Right atrium auricular region (tissue), 2 donors: ENCODE data around the gene CREBBP. TPM values are rescaled to one million over a fixed set of nuclear protein-coding genes. Genes with fewer than 3 reads are reported as not detected.

Source experiments
- DNase-seq: peaks from one replicate; pipeline ENCODE4 v3.0.0-alpha.2; 2019; ENCODE audit warnings: low spot score
- H3K27ac ChIP-seq, 2 donors: fragments of 200-600 bp; sonication (generic); 1 replicate in 1 of 2; 2 replicates in 1 of 2; pipeline ENCODE4 v1.5.1; 2016 to 2019
- H3K27me3 ChIP-seq, 2 donors: fragments of 200-600 bp; sonication (generic); one replicate each; pipeline versions ENCODE4 v1.5.1 to v1.6.0; 2017 to 2019
- H3K36me3 ChIP-seq: fragments of 200-600 bp; sonication (generic); one replicate; pipeline ENCODE4 v1.5.1; 2016
- H3K4me1 ChIP-seq, 2 donors: fragments of 200-600 bp; sonication (generic); one replicate each; pipeline versions ENCODE4 v1.5.1 to v1.6.0; 2017 to 2019
- H3K4me3 ChIP-seq, 2 donors: fragments of 200-600 bp; sonication (generic); 1 replicate in 1 of 2; 2 replicates in 1 of 2; pipeline ENCODE4 v1.5.1; 2017 to 2019; ENCODE audit warnings: mild to moderate bottlenecking in 1 of 2, moderate library complexity in 1 of 2
- H3K9me3 ChIP-seq, 2 donors: fragments of 200-600 bp; sonication (generic); one replicate each; pipeline ENCODE4 v1.5.1; 2019
- total RNA-seq, 2 donors: library from RNA; depleted of rRNA; stranded (reverse); fragments of >200 nt; gene quantifications; one replicate each; pipeline ENCODE4 v1.1.0, GENCODE V29; 2016
- TF ChIP-seq, protein P1 (sequence below), 2 donors: fragments of 200-600 bp; sonication (generic); IDR thresholded peaks; one replicate each; pipeline ENCODE4 v1.5.1; 2019; ENCODE audit warnings: antibody characterized with exemption in 2 of 2

Gene CREBBP
- total RNA-seq, 2 donors from 2014 or later, result 38.3 to 54.3 TPM

- Histone ChIP-seq H3K4me1 (peaks cover 0 to 10% of the 10 kb centered on the region in 2 donors), H3K27ac (peak overlapping the region in 1 of 2 donors; percentile 37), H3K9me3 (no peaks in the 10 kb centered on the region), H3K4me3 (no peak overlapping the region), H3K27me3 (no peaks in the 10 kb centered on the region), H3K36me3 (peaks cover 40% of the 10 kb centered on the region)
- TF ChIP-seq, protein P1, sequence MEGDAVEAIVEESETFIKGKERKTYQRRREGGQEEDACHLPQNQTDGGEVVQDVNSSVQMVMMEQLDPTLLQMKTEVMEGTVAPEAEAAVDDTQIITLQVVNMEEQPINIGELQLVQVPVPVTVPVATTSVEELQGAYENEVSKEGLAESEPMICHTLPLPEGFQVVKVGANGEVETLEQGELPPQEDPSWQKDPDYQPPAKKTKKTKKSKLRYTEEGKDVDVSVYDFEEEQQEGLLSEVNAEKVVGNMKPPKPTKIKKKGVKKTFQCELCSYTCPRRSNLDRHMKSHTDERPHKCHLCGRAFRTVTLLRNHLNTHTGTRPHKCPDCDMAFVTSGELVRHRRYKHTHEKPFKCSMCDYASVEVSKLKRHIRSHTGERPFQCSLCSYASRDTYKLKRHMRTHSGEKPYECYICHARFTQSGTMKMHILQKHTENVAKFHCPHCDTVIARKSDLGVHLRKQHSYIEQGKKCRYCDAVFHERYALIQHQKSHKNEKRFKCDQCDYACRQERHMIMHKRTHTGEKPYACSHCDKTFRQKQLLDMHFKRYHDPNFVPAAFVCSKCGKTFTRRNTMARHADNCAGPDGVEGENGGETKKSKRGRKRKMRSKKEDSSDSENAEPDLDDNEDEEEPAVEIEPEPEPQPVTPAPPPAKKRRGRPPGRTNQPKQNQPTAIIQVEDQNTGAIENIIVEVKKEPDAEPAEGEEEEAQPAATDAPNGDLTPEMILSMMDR (IDR thresholded peaks at IDR 0.05), result no peak
- DNase-seq, result no peak
Measured at GRCh38 chr16:3754081-3754703, 126.3 kb downstream of the CREBBP start.

GRCh38 chr16:3752984-3753383 is 127.5 kb downstream of the CREBBP start:
- TF ChIP-seq, protein P1 (IDR thresholded peaks at IDR 0.05), result no peak
- DNase-seq, result no peak
- H3K36me3 ChIP-seq, result peaks cover 38% of the 10 kb centered on the region
- H3K9me3 ChIP-seq, result no peaks in the 10 kb centered on the region
- H3K4me3 ChIP-seq, result no peak overlapping the region
- H3K27ac ChIP-seq, result no peak overlapping the region
- no peaks in the 10 kb centered on the region for H3K27me3 ChIP-seq
- H3K4me1 ChIP-seq, result peaks cover 0 to 10% of the 10 kb centered on the region in 2 donors

GRCh38 chr16:3751878-3752277 is 128.6 kb downstream of the CREBBP start:
- Histone ChIP-seq H3K36me3 (peaks cover 35% of the 10 kb centered on the region), H3K27me3 (no peaks in the 10 kb centered on the region), H3K9me3 (no peaks in the 10 kb centered on the region), H3K4me1 (peaks cover 0 to 10% of the 10 kb centered on the region in 2 donors), H3K27ac (no peak overlapping the region), H3K4me3 (no peak overlapping the region)
- TF ChIP-seq, protein P1 (IDR thresholded peaks at IDR 0.05), result no peak
- DNase-seq, result no peak

DNA sequence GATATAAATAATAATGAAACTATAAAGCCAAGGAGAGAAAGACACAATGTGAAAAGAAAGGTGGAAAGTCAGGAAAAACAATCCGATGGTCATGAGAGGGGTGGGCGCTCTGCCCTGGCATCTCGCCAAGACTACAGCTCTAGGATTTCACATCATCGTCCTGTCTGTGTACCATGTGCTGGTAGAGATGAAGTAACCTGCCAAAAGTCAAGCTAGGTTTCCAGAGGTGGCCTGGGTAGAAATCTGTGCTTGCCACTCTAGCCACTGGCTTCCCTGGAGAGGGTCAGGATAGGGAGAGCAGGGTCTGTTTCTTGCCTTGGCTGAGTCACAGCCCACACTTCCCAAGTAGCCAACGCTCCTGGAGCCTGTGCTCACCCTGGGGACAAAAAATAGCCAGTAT is 132.2 kb downstream of the CREBBP start:
- Histone ChIP-seq H3K4me1 (peaks cover 0 to 16% of the 10 kb centered on the region in 2 donors), H3K27ac (no peak overlapping the region), H3K27me3 (no peaks in the 10 kb centered on the region), H3K36me3 (peaks cover 57% of the 10 kb centered on the region), H3K4me3 (no peak overlapping the region), H3K9me3 (no peaks in the 10 kb centered on the region)
- TF ChIP-seq, protein P1 (IDR thresholded peaks at IDR 0.05), result no peak
- DNase-seq, result no peak

- Histone ChIP-seq H3K27me3 (no peaks in the 10 kb centered on the region), H3K27ac (peak overlapping the region; percentile 41 to 46), H3K9me3 (no peaks in the 10 kb centered on the region), H3K36me3 (peaks cover 81% of the 10 kb centered on the region), H3K4me3 (no peak overlapping the region), H3K4me1 (peaks cover 0 to 16% of the 10 kb centered on the region in 2 donors)
- DNase-seq, result no peak
- TF ChIP-seq, protein P1 (IDR thresholded peaks at IDR 0.05), result no peak
Measured at GRCh38 chr16:3745751-3746355, 134.7 kb downstream of the CREBBP start.
